ENCODE measurements around the gene IP6K3. TPM values are rescaled to one million over a fixed set of nuclear protein-coding genes. Genes with fewer than 3 reads are reported as not detected.

IP6K3 gene
- total RNA-seq, 1 donor, result under 0.01 TPM

DNA sequence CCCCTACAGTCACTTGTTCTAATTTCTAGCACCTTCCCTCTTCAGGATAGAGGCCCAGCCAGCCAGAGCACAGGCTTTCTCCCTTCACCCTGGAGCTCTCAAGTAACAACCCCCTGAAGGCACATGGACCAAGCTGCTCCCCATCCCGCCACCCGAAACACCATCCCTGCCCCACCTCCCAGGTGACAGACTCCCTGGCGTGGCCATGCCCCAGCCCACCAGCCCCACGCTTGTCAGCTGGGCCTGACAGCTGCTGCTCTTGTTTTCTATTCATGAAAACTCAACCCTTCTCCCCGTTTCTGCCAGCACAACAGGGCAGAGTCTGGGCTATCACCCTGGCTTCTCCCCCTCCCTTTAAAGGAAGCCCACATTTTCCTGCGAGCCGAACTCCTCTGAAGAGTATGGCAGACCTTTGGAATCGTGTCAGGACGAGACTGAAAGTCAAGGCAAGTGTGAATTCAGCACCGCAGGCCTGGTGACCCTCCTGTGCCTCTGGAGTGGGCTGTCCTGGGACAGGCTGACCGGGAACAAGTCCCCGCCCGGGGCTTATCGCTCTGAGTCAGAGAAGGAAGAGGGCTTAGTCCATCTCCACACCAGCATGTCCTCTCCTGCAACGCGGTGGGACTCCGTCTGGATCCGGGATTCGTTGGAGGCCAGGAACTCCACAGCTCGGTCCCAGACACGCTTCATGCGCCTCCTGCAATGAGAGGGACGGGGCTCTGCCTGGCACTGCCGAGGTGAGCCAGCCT lies 25.6 kb upstream of the IP6K3 start:
- H2AFZ ChIP-seq (ENCODE audit: low read length), result no peak overlapping the region
- no peaks in the 10 kb centered on the region for H3K27me3 ChIP-seq (ENCODE audit: insufficient read depth, low read length)
- H4K20me1 ChIP-seq (ENCODE audit: insufficient read depth, low read length), result peaks cover 5% of the 10 kb centered on the region
- peak overlapping the region; percentile 42 for H3K4me2 ChIP-seq (ENCODE audit: insufficient read depth, low read length)
- H3K4me3 ChIP-seq (ENCODE audit: insufficient read depth, low read length), result peak overlapping the region; percentile 45
- DNase-seq (ENCODE audit: insufficient read length, low spot score, missing footprints), result peak; percentile 92
- peak overlapping the region; percentile 86 for H3K27ac ChIP-seq (ENCODE audit: low read depth, low read length)
- peaks cover 27% of the 10 kb centered on the region for H3K4me1 ChIP-seq (ENCODE audit: insufficient read depth, low read length)
- TF ChIP-seq, protein P1, sequence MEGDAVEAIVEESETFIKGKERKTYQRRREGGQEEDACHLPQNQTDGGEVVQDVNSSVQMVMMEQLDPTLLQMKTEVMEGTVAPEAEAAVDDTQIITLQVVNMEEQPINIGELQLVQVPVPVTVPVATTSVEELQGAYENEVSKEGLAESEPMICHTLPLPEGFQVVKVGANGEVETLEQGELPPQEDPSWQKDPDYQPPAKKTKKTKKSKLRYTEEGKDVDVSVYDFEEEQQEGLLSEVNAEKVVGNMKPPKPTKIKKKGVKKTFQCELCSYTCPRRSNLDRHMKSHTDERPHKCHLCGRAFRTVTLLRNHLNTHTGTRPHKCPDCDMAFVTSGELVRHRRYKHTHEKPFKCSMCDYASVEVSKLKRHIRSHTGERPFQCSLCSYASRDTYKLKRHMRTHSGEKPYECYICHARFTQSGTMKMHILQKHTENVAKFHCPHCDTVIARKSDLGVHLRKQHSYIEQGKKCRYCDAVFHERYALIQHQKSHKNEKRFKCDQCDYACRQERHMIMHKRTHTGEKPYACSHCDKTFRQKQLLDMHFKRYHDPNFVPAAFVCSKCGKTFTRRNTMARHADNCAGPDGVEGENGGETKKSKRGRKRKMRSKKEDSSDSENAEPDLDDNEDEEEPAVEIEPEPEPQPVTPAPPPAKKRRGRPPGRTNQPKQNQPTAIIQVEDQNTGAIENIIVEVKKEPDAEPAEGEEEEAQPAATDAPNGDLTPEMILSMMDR (IDR thresholded peaks at IDR 0.05; ENCODE audit: extremely low read depth, low read depth, low read length), result no peak
- H3K79me2 ChIP-seq (ENCODE audit: insufficient read depth, low read length), result no peaks in the 10 kb centered on the region
- H3K9me3 ChIP-seq (ENCODE audit: low read depth, low read length), result no peaks in the 10 kb centered on the region
- H3K36me3 ChIP-seq (ENCODE audit: insufficient read depth, low read length), result peaks cover 47% of the 10 kb centered on the region

DNA sequence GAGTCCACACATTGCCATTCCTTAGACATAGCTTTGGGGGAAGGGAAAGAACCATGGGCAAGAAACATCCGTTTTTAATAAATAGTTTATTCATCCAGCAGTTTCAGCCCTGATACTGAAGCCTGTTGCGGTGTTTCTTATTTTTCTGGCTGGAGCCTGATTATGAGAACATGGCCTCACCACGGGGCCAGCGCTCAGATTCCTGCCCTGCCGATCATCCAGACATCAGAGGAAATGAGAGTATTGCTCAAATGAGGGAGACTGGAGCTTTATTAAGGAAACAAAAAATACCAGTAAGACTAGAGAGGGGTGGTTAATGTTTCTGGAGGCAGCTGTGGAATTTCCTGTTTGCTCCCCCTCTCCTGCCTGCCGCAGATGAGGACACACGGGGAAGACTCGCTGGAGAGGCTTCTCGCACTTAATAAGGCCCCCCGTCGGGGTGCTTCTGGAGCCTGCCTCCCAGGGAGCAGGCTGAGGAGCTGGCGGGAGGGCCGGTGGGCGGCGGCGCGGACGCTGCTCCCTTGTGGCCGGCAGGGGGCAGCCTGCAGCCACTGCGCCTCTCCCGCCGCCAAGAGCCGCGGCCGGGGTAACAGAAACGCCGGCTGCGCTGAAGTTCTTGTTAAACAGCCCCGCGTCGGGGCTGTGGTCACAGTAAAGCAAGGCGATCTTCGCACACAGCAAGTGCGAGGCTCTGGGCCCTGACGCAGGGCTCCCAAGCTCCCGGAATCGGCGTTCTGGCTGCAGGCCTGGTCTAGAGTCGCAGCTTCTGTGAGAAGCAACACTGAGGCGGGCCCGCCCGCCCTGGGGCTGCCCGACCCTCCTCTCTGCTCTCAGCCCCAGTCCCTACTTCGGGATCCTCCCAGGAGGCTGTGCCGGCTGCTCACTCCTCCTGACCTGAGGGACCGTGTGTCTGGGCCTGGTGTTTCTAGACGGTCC lies 24.7 kb upstream of the IP6K3 start:
- Histone ChIP-seq H3K4me2 (ENCODE audit: insufficient read depth, low read length) (peak overlapping the region; percentile 67), H3K27me3 (ENCODE audit: insufficient read depth, low read length) (no peaks in the 10 kb centered on the region), H3K4me1 (ENCODE audit: insufficient read depth, low read length) (peaks cover 27% of the 10 kb centered on the region), H2AFZ (ENCODE audit: low read length) (no peak overlapping the region), H3K36me3 (ENCODE audit: insufficient read depth, low read length) (peaks cover 38% of the 10 kb centered on the region), H3K9me3 (ENCODE audit: low read depth, low read length) (no peaks in the 10 kb centered on the region), H3K27ac (ENCODE audit: low read depth, low read length) (peak overlapping the region; percentile 86), H3K79me2 (ENCODE audit: insufficient read depth, low read length) (no peaks in the 10 kb centered on the region), H3K4me3 (ENCODE audit: insufficient read depth, low read length) (peak overlapping the region; percentile 45), H4K20me1 (ENCODE audit: insufficient read depth, low read length) (peaks cover 5% of the 10 kb centered on the region)
- DNase-seq (ENCODE audit: insufficient read length, low spot score, missing footprints), result peak; percentile 97
- TF ChIP-seq, protein P1 (IDR thresholded peaks at IDR 0.05; ENCODE audit: extremely low read depth, low read depth, low read length), result peak; percentile 85

DNA sequence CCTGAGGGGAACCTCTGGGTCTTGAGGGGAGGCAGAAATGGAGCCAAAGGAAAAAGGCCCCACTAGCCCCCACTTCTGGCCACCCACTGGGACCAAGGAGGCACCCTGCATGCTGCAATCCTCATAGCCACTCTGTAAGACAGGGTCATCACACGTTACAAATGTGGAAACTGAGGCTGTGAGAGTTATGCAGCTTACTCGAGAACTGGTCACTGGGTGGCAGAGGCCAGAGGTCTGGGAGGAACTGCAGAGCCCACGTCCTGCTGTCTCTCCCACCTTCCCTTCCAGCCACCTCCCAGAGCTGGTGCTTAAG lies 24.1 kb upstream of the IP6K3 start:
- Histone ChIP-seq H3K4me2 (ENCODE audit: insufficient read depth, low read length) (peak overlapping the region; percentile 67), H4K20me1 (ENCODE audit: insufficient read depth, low read length) (peaks cover 5% of the 10 kb centered on the region), H3K27me3 (ENCODE audit: insufficient read depth, low read length) (no peaks in the 10 kb centered on the region), H2AFZ (ENCODE audit: low read length) (no peak overlapping the region), H3K4me1 (ENCODE audit: insufficient read depth, low read length) (peaks cover 27% of the 10 kb centered on the region), H3K4me3 (ENCODE audit: insufficient read depth, low read length) (peak overlapping the region; percentile 30), H3K79me2 (ENCODE audit: insufficient read depth, low read length) (no peaks in the 10 kb centered on the region), H3K27ac (ENCODE audit: low read depth, low read length) (peak overlapping the region; percentile 86), H3K9me3 (ENCODE audit: low read depth, low read length) (no peaks in the 10 kb centered on the region), H3K36me3 (ENCODE audit: insufficient read depth, low read length) (peaks cover 32% of the 10 kb centered on the region)
- TF ChIP-seq, protein P1 (IDR thresholded peaks at IDR 0.05; ENCODE audit: extremely low read depth, low read depth, low read length), result no peak
- DNase-seq (ENCODE audit: insufficient read length, low spot score, missing footprints), result no peak

All from osteoblast (primary cell).